GM19351 (cell line): ENCODE measurements around the gene FOSL1.

Experiments
- ATAC-seq: cut with Tn5 transposase; IDR thresholded peaks from one replicate; pipeline ENCODE4 v1.9.1; 2021; ENCODE audit warnings: mild to moderate bottlenecking, moderate library complexity; ENCODE audit not compliant: unreplicated experiment

Gene FOSL1

GRCh38 chr11:65900125-65900898 lies at the start of gene FOSL1:
TSS of gene FOSL1 (minus strand) at chr11:65900388. CDS start at chr11:65900339, 49 bp downstream.
- peak; percentile 82 for ATAC-seq

GRCh38 chr11:65947603-65948125 lies 47.5 kb upstream of the FOSL1 start:
- no peak for ATAC-seq

GRCh38 chr11:65947133-65947532 lies 46.9 kb upstream of the FOSL1 start:
- ATAC-seq: no peak

- ATAC-seq: no peak
Observed at GRCh38 chr11:65946655-65947054, 46.5 kb upstream of the FOSL1 start.

GRCh38 chr11:65945941-65946558 lies 45.9 kb upstream of the FOSL1 start:
- ATAC-seq: no peak

- ATAC-seq: no peak
Observed at GRCh38 chr11:65945430-65945911, 45.3 kb upstream of the FOSL1 start, which contains the start of gene TSGA10IP. TSS of gene TSGA10IP (plus strand) at chr11:65945480. CDS start at chr11:65945676, 196 bp downstream.

GRCh38 chr11:65944767-65945166 lies 44.6 kb upstream of the FOSL1 start:
- ATAC-seq: no peak

GRCh38 chr11:65944191-65944590 lies 44.0 kb upstream of the FOSL1 start:
- no peak for ATAC-seq

GRCh38 chr11:65942531-65942930 lies 42.3 kb upstream of the FOSL1 start:
- ATAC-seq: no peak

- ATAC-seq: no peak
Observed at GRCh38 chr11:65941720-65942310, 41.6 kb upstream of the FOSL1 start.

GRCh38 chr11:65937766-65938165 lies 37.6 kb upstream of the FOSL1 start:
- no peak for ATAC-seq

- no peak for ATAC-seq
Observed at GRCh38 chr11:65934014-65934413, 33.8 kb upstream of the FOSL1 start.

GRCh38 chr11:65932558-65932919 lies 32.4 kb upstream of the FOSL1 start:
- no peak for ATAC-seq

- no peak for ATAC-seq
Observed at GRCh38 chr11:65931773-65932557, 31.8 kb upstream of the FOSL1 start.

GRCh38 chr11:65928667-65929066 lies 28.5 kb upstream of the FOSL1 start:
- ATAC-seq: no peak

GRCh38 chr11:65927904-65928397 lies 27.8 kb upstream of the FOSL1 start:
- peak; percentile 62 for ATAC-seq

- no peak for ATAC-seq
Observed at GRCh38 chr11:65925397-65925796, 25.2 kb upstream of the FOSL1 start.

GRCh38 chr11:65922565-65922964 lies 22.4 kb upstream of the FOSL1 start:
- no peak for ATAC-seq

- no peak for ATAC-seq
Observed at GRCh38 chr11:65921876-65922275, 21.7 kb upstream of the FOSL1 start.

GRCh38 chr11:65921033-65921555 lies 20.9 kb upstream of the FOSL1 start:
- ATAC-seq: no peak
